Left renal pelvis (tissue), 4 donors: ENCODE measurements around the gene PTPRQ. TPM values are rescaled to one million over a fixed set of nuclear protein-coding genes. Genes with fewer than 3 reads are reported as not detected.
"Not testable (repeated sequence)": the region's sequence is repeated elsewhere in the genome, so short reads cannot be mapped to it uniquely, and the experiment has no call there.

Experiments used
- DNase-seq, 4 donors: peaks; one replicate each; pipeline ENCODE4 v3.0.0-alpha.2; 2013; ENCODE audit warnings: low read depth in 4 of 4, low spot score in 3 of 4
- polyA plus RNA-seq, 4 donors: library from polyadenylated mRNA; unstranded; fragments of 120-200 nt; gene quantifications; one replicate each; pipeline ENCODE4 v1.2.1, GENCODE V29; 2013; ENCODE audit not compliant: insufficient read length in 4 of 4

The PTPRQ gene
- polyA plus RNA-seq, 4 donors, result 1.6 to 32.0 (median 19.8) TPM

DNA sequence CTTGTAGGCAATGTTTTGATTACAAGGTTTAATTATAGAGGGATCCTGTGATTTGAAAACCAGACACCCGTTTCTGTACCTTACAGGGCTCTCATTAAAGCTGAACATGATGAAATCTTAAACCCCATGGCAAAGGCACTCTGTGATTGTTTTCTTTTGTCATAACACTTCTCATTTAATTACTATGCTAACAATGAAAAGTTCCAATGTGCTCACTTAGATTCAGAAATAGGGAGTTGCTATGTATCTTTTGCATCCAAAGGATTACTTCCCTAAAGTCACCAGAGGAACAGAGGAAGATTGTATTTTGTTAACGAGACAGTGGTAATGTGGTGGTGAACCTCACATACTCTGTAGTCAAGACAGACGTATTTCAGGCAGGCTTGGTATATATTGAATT is 181.9 kb downstream of the PTPRQ start:
- DNase-seq, result no peak

GRCh38 chr12:80627782-80628181 is 183.7 kb downstream of the PTPRQ start:
- no peak for DNase-seq

DNA sequence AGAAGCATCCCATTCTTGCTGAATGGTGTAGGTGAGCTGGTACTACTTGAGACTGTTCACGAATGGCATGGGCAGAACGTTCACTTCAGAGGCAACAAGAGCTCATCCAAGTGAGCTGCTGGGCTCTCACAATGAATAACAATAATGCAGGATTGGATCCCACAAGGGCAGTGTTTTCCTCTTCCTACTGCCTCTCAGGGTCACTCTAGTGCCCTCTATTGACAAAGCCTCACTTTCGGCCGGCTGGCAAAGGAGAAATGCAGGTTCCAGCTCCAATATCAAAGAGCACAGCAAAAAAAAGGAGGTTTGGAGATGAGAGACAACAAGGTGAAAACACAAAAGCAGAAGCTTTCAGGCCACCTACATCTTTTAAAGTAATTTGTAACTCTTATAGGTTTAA is 188.8 kb downstream of the PTPRQ start:
- DNase-seq, result no peak

DNA sequence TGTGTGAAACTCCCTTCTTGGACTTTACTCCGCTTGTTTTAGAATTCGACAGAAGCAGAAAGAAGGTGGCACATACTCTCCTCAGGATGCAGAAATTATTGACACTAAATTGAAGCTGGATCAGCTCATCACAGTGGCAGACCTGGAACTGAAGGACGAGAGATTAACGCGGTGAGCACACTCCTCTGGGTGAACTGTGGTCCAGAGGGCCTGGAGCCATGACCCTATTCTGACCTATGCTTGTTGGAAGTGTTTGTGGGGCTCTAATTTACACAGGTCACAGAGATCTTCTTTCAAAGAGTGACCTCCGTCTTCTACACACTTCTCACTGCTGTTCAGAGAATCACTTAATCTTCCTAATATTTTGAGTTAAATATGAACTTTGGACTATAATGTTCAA is 190.9 kb downstream of the PTPRQ start:
- no peak for DNase-seq

- no peak for DNase-seq
These were observed 192.8 kb downstream of the PTPRQ start for GRCh38 chr12:80636832-80637231.

DNA sequence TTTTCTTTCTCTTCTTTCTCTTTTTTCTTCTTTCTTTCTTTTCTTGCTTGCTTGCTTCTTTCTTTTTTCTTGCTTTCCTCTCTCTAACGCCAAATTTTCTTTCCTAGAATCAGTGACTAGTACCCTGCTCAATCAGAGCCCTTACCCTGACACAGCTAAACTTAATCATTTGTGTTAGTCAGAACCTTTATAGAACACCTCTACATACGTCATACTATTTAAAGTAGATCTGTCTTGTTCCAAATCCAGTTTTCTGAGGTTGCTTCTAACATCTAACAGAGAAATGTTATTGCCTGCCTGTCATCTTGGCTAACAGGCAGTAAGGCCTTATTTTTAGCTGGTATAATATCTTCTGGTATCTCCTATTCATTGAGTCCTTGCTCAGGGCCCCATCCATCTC is 197.9 kb downstream of the PTPRQ start:
- no peak for DNase-seq

DNA sequence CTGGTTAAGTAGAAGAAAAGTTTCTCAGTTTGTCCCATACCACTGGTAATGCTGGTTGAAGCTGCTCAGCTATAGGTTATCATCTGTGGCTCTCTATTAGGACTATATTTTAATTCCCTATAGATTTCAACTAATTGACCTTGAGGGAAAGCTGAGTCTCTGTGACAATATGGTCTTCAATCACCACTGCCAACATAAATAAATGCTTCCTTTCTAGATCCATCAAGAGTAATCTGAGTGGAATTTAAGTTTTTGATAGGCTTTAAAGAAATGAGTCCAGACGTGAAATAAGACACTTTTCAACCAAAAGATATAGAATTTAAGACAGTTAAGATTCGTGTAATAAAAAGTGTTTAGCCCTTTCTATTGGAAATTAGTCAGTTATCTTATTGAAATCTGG is 199.9 kb downstream of the PTPRQ start:
- DNase-seq, result no peak

- DNase-seq, result no peak
These were observed 204.8 kb downstream of the PTPRQ start for GRCh38 chr12:80648881-80649280.

GRCh38 chr12:80655751-80656150 is 211.7 kb downstream of the PTPRQ start:
- DNase-seq, result no peak

GRCh38 chr12:80659512-80660063 is 215.6 kb downstream of the PTPRQ start:
- no peak for DNase-seq

DNA sequence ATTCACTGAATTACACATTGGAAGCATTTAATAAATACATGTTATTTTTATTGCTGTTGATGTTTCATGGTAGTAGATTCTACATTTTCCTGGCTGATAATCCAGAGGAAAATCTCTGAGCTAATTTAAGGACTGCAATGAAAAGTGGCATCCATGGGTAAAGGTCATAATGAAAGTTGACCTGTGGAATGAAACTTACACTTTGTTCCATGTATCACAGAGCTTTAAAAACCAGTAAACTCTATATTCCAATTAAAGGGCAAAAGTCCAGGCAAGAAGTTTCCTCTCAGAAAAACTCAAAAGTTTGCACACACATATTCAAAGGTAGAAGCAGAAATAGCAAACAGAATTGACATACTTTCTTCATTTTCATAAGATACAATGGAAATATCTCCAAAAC is 218.6 kb downstream of the PTPRQ start:
- no peak for DNase-seq

DNA sequence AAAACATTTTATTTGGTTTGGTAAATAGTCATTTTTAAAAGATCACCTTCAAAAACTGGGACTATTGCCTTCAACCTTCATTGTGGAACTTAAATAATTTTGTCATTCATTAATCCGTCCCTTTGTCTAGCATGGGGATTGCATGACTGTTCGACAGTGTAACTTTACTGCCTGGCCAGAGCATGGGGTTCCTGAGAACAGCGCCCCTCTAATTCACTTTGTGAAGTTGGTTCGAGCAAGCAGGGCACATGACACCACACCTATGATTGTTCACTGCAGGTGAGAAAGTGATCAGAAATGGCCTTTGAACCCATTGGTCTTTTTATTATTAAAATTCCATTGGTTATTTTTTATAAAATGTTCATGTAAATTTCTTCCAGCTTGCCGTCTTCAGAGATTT is 226.2 kb downstream of the PTPRQ start:
- no peak for DNase-seq

DNA sequence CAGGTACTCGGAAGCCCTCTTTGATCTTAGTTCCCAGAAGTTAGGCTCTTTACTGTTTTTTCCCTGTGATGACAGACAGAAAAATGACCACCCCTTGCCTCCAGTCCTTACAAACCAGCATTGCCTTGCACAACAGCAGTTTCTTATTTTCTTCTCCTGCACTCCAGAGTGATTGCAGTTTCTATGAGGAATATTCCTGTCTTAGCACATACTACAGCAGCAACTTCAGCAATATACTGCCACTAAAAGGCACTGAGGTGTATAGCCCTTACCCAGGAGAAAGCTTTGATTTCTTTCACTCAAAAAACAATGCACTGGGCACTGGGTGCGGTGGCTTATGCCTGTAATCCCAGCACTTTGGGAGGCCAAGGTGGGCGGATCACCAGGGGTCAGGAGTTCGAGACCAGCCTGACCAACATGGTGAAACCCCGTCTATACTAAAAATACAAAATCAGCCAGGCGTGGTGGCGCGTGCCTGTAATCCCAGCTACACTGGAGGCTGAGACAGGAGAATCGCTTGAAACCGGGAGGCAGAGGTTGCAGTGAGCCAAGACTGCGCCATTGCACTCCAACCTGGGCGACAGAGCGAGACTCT is 232.1 kb downstream of the PTPRQ start:
- DNase-seq, result not testable (repeated sequence)

- DNase-seq, result no peak
These were observed 232.8 kb downstream of the PTPRQ start for GRCh38 chr12:80676856-80677255.

- DNase-seq, result no peak
These were observed 234.0 kb downstream of the PTPRQ start for GRCh38 chr12:80677994-80678393.

- no peak for DNase-seq
These were observed 235.5 kb downstream of the PTPRQ start for GRCh38 chr12:80679346-80680131.

- DNase-seq, result no peak
These were observed 237.3 kb downstream of the PTPRQ start for GRCh38 chr12:80681287-80681686.

DNA sequence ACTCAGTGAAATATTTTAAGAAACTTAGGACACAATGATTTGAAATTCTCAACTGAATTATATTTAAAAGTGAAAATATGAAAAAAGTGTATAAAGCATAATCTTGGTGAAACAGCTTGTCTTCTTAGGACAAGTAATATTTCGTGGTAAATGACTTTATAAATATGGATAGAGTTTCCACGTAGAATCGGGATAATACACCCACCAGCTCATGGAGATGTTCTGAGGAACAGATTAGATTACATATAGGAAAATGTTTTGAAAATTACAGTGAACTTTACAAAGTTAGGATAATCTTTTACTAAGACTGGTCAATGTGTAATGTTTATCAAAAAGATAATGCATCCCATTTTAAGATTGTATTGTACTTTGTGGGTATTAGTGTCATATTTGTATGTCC is 237.8 kb downstream of the PTPRQ start:
- no peak for DNase-seq

GRCh38 chr12:80684077-80684495 is 240.1 kb downstream of the PTPRQ start:
- DNase-seq, result no peak

DNA sequence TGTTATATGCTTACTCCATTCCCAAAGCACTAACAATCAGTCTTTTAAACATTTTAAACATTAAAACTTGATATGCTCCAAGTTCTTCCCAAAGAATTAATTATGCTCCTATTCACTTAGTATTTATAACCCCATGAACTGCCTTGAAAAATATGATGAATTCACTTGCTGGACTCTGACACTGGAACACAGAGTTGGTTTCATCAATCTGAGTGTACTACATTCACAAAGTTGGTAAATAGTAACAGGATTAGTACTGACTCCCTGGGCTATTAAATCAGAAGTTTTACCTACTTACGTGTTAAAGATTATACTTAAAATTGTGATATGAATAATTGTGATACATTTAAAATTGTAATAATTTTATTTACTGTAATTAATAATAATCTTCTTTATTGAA is 246.1 kb downstream of the PTPRQ start:
- no peak for DNase-seq

DNA sequence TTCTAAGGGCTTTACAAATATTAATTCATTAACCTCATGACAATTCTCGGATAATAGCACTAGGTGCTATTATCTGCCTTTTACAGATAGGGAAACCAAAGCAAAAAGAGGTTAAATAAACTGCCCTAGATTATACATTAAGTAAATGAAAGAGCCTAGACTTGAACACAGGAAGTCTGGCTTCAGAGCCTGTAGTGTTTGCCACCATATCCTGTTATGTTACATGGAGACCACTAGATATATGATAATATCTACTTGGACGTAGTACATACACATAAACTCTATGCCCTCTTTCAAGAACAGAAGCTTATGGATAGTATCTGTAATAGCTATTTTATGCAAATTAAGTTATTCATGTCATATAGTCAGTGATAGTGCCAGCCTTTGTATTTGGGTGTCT is 246.5 kb downstream of the PTPRQ start:
- DNase-seq, result no peak

- no peak for DNase-seq
These were observed 248.1 kb downstream of the PTPRQ start for GRCh38 chr12:80692114-80692513.
